T-cell (primary cell): ENCODE measurements around the gene PQBP1. TPM values are rescaled to one million over a fixed set of nuclear protein-coding genes. Genes with fewer than 3 reads are reported as not detected.

Experiments used
- ATAC-seq, 4 experiments: fragments of 200-7000 bp in 3 of 4; fragments of 150-1000 bp in 1 of 4; cut with Tn5 transposase; replicated peaks in 1 of 4; 1 replicate in 3 of 4; 2 replicates in 1 of 4; pipeline ENCODE4 v1.10.0; 2021; ENCODE audit warnings: moderate library complexity in 3 of 4, mild to moderate bottlenecking in 2 of 4, moderate number of reproducible peaks in 1 of 4
- CTCF ChIA-PET, 2 donors: fragments of 300-600 bp; sonication (Branson Sonifier 250); formaldehyde crosslinking; loops; one replicate each; lab custom pipeline; 2022; ENCODE audit warnings: antibody characterized with exemption in 2 of 2; lab: Charles Lee
- POLR2A ChIA-PET, 2 donors: fragments of 300-600 bp; sonication (Branson Sonifier 250); formaldehyde crosslinking; loops; one replicate each; lab custom pipeline; 2022; ENCODE audit warnings: antibody characterized with exemption in 2 of 2; lab: Charles Lee
- DNase-seq, 35 experiments: peaks; one replicate each; pipeline versions ENCODE4 v3.0.0 to v3.0.0-alpha.2; 2013 to 2023
- H3K27ac ChIP-seq: one replicate; pipeline ENCODE4 v1.5.1; 2013; ENCODE audit warnings: low read length
- H3K27me3 ChIP-seq, 2 experiments: replicated peaks in 1 of 2; 1 replicate in 1 of 2; 2 replicates in 1 of 2; pipeline versions ENCODE4 v1.6.1 to v1.7.0; 2013; ENCODE audit warnings: low read length in 1 of 2, mixed read lengths in 1 of 2; ENCODE audit not compliant: control insufficient read depth in 2 of 2, insufficient read depth in 2 of 2; ENCODE audit errors: extremely low read depth in 1 of 2
- H3K36me3 ChIP-seq, 2 donors: 1 replicate in 1 of 2; 2 replicates in 1 of 2; pipeline versions ENCODE4 v1.6.1 to v1.7.0; 2013; ENCODE audit warnings: low read length in 1 of 2; ENCODE audit not compliant: control insufficient read depth in 2 of 2, insufficient read depth in 1 of 2; ENCODE audit errors: extremely low read depth in 1 of 2
- H3K4me1 ChIP-seq, 2 experiments: 1 replicate in 1 of 2; 2 replicates in 1 of 2; pipeline versions ENCODE4 v1.6.1 to v1.7.0; 2013; ENCODE audit warnings: low read length in 2 of 2, mixed read lengths in 1 of 2; ENCODE audit not compliant: insufficient read depth in 2 of 2, control insufficient read depth in 1 of 2; ENCODE audit errors: extremely low read depth in 1 of 2
- H3K4me3 ChIP-seq, 2 donors: 1 replicate in 1 of 2; 2 replicates in 1 of 2; pipeline versions ENCODE4 v1.5.1 to v1.7.0; 2013; ENCODE audit warnings: mild to moderate bottlenecking in 2 of 2, low read length in 1 of 2, moderate library complexity in 1 of 2; ENCODE audit not compliant: control insufficient read depth in 1 of 2; ENCODE audit errors: extremely low read depth in 1 of 2
- H3K9me3 ChIP-seq: 2 replicates; pipeline ENCODE4 v1.7.0; 2013
- H3K27ac Mint-ChIP-seq, 2 donors: one replicate each; pipeline ENCODE4 v1.8.0; 2020 to 2021; ENCODE audit warnings: mild to moderate bottlenecking in 2 of 2, mixed read lengths in 2 of 2
- H3K27me3 Mint-ChIP-seq, 2 donors: one replicate each; pipeline ENCODE4 v1.8.0; 2021 to 2022; ENCODE audit warnings: mixed read lengths in 2 of 2
- H3K36me3 Mint-ChIP-seq: one replicate; pipeline ENCODE4 v1.8.0; 2021; ENCODE audit warnings: mixed read lengths
- H3K4me1 Mint-ChIP-seq, 3 donors: one replicate each; pipeline ENCODE4 v1.8.0; 2020 to 2022; ENCODE audit warnings: mixed read lengths in 3 of 3, mild to moderate bottlenecking in 1 of 3
- H3K4me3 Mint-ChIP-seq, 3 donors: one replicate each; pipeline ENCODE4 v1.8.0; 2020 to 2022; ENCODE audit warnings: mild to moderate bottlenecking in 3 of 3, mixed read lengths in 3 of 3, moderate library complexity in 3 of 3
- H3K9me3 Mint-ChIP-seq, 3 donors: one replicate each; pipeline ENCODE4 v1.8.0; 2020 to 2022; ENCODE audit warnings: mixed read lengths in 3 of 3
- WGBS: methylation state at CpG from one replicate; pipeline ENCODE4 v1.1.5; 2013; ENCODE audit warnings: missing lambda C conversion rate; ENCODE audit not compliant: insufficient coverage; 5-methylcytosine and 5-hydroxymethylcytosine counted together
- total RNA-seq, 35 experiments: library from RNA in 6 of 35; stranded (reverse) in 6 of 35; fragments of 120-200 nt in 1 of 35; gene quantifications; one replicate each; pipeline versions ENCODE4 v1.2.1 to v1.2.4 and lab custom pipeline; 2013 to 2026

Gene PQBP1
- total RNA-seq, 5 donors from 2014 or later (not counting 1 experiment from before 2014, with no cell fraction given) = 62.5 to 79.5 (median 73.9) TPM

DNA sequence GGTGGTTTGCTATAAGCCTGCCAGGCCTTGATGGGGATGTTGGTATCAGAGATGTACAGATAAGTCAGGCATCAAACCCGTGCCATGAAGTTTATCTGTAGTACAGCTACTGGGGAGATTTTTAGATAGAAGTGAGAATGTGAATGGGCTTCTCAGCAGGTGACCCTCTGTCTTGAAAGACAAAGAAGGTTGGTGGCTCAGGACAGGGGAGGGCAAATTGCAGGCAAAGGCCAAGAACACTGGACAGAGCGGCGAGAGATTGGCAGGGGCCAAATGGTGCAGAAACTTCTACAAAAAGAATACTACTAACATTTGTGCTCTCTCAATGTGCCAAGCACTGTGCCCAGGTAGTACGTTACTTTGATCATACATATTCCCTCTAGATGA lies 23.0 kb downstream of the PQBP1 start:
- Histone ChIP-seq H3K4me1 (peaks cover 20 to 66% of the 10 kb centered on the region in 2 experiments), H3K27ac (peak overlapping the region; percentile 92), H3K27me3 (no peaks in the 10 kb centered on the region), H3K36me3 (peaks cover 0 to 32% of the 10 kb centered on the region in 2 donors), H3K9me3 (no peaks in the 10 kb centered on the region), H3K4me3 (peak overlapping the region; percentile 26 to 98)
- no peak for ATAC-seq
- POLR2A ChIA-PET = interaction anchor here in 1 of 2 donors (0.8 kb wide), 1 partner anchor 16 kb away, joined by 5 read pairs; no protein-coding TSS in a partner anchor
- WGBS = 17% methylated on average over 1 of the region's 4 CpGs
- H3K9me3 Mint-ChIP-seq = no peaks in the 10 kb centered on the region
- peaks cover 56 to 69% (median 58%) of the 10 kb centered on the region in 3 donors for H3K4me1 Mint-ChIP-seq
- peak overlapping the region; percentile 86 to 97 (median 96) for H3K4me3 Mint-ChIP-seq
- CTCF ChIA-PET = interaction anchor here (0.7 to 0.8 kb wide), 4 partner anchors 16 to 43 kb away, joined by 3 to 5 read pairs (median 4); no protein-coding TSS in a partner anchor
- no peaks in the 10 kb centered on the region for H3K27me3 Mint-ChIP-seq
- H3K36me3 Mint-ChIP-seq = peaks cover 34% of the 10 kb centered on the region
- H3K27ac Mint-ChIP-seq = peak overlapping the region; percentile 74 to 98
- DNase-seq = no peak

DNA sequence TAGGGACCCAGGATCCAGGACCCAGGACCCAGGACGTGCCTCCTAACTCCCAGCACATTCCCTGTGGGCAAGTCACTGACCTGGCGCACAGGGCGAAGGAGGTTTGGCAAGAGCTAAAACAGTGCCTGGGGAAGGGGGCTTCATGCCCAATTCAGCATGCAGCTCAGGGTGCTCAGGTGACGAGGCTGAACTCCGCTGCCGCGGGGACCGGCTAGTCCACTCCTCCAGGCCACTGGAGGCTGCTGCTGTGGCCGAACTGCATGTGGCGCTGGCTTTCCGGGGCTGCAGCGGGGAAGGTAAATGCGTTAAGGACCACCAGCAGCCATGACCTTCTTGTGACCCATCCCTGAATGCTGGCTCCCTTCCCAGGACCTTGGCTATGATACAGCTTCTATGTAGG lies 26.0 kb downstream of the PQBP1 start:
- ChIA-PET POLR2A (no interaction called here), CTCF (no interaction called here)

GRCh38 chrX:48924270-48924669 lies 26.5 kb downstream of the PQBP1 start:
- H3K27me3 ChIP-seq = no peaks in the 10 kb centered on the region
- peaks cover 66 to 73% (median 67%) of the 10 kb centered on the region in 3 donors for H3K4me1 Mint-ChIP-seq
- no peaks in the 10 kb centered on the region for H3K27me3 Mint-ChIP-seq
- peak overlapping the region; percentile 29 for H3K27ac ChIP-seq
- CTCF ChIA-PET = no interaction called here
- H3K9me3 Mint-ChIP-seq = no peaks in the 10 kb centered on the region
- ATAC-seq = no peak
- peaks cover 0 to 31% of the 10 kb centered on the region in 2 donors for H3K36me3 ChIP-seq
- 20% methylated on average over 2 of the region's 5 CpGs for WGBS
- H3K4me1 ChIP-seq = peaks cover 17 to 59% of the 10 kb centered on the region in 2 experiments
- POLR2A ChIA-PET = no interaction called here
- no peak for DNase-seq
- no peaks in the 10 kb centered on the region for H3K9me3 ChIP-seq
- peaks cover 19% of the 10 kb centered on the region for H3K36me3 Mint-ChIP-seq
- peak overlapping the region; percentile 90 to 94 for H3K27ac Mint-ChIP-seq
- H3K4me3 ChIP-seq = no peak overlapping the region
- H3K4me3 Mint-ChIP-seq = peak overlapping the region in 1 of 3 donors; percentile 33

More for the DNA sequence above, 26.0 kb downstream of the PQBP1 start:
- Mint-ChIP-seq H3K27me3 (no peaks in the 10 kb centered on the region), H3K9me3 (no peaks in the 10 kb centered on the region), H3K27ac (peak overlapping the region; percentile 90 to 94), H3K4me3 (peak overlapping the region in 1 of 3 donors; percentile 33), H3K36me3 (peaks cover 19% of the 10 kb centered on the region), H3K4me1 (peaks cover 66 to 75% (median 67%) of the 10 kb centered on the region in 3 donors)
- DNase-seq (no peak), ATAC-seq (no peak)
- Histone ChIP-seq H3K4me3 (no peak overlapping the region), H3K27ac (peak overlapping the region; percentile 29), H3K36me3 (peaks cover 0 to 31% of the 10 kb centered on the region in 2 donors), H3K4me1 (peaks cover 17 to 59% of the 10 kb centered on the region in 2 experiments), H3K27me3 (no peaks in the 10 kb centered on the region), H3K9me3 (no peaks in the 10 kb centered on the region)
- WGBS = 96% methylated on average over 4 of the region's 13 CpGs

DNA sequence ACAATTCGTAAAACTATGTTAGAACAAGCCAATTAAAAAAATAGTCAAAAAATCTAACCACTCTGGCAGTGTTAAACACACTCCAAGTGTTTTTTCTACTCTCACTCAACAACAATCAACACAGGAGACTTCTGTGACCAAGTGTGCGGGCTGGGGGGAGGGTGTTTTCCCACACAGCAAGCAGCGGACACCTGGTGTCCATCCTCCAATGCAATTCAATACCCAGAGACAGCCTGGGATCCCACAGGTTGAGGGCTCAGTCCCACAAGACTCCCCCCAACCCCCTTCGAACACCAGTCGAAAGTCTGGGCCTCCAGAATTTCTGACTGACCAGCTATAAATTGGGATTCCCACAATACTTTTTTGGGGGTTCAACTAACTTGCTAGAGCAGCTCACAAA lies 29.4 kb downstream of the PQBP1 start:
- Histone ChIP-seq H3K27me3 (no peaks in the 10 kb centered on the region), H3K4me3 (no peak overlapping the region), H3K9me3 (no peaks in the 10 kb centered on the region), H3K36me3 (peaks cover 0 to 35% of the 10 kb centered on the region in 2 donors), H3K4me1 (peaks cover under 1 to 37% of the 10 kb centered on the region in 2 experiments), H3K27ac (no peak overlapping the region)
- Mint-ChIP-seq H3K36me3 (peaks cover 24% of the 10 kb centered on the region), H3K27ac (peak overlapping the region in 1 of 2 donors; percentile 19), H3K27me3 (no peaks in the 10 kb centered on the region), H3K9me3 (no peaks in the 10 kb centered on the region), H3K4me1 (peaks cover 44 to 45% (median 44%) of the 10 kb centered on the region in 3 donors), H3K4me3 (no peak overlapping the region)
- POLR2A ChIA-PET = interaction anchor here in 1 of 2 donors (1.4 kb wide), 1 partner anchor 10 kb away, joined by 3 read pairs; no protein-coding TSS in a partner anchor
- DNase-seq (no peak), ATAC-seq (no peak)
- no CpG with 5 or more reads among the region's 5 CpGs for WGBS
- CTCF ChIA-PET = no interaction called here

- Histone ChIP-seq H3K27ac (no peak overlapping the region), H3K27me3 (no peaks in the 10 kb centered on the region), H3K36me3 (peaks cover 0 to 32% of the 10 kb centered on the region in 2 donors), H3K4me3 (no peak overlapping the region), H3K9me3 (no peaks in the 10 kb centered on the region), H3K4me1 (peaks cover 0 to 30% of the 10 kb centered on the region in 2 experiments)
- Mint-ChIP-seq H3K27me3 (no peaks in the 10 kb centered on the region), H3K27ac (peak overlapping the region in 1 of 2 donors; percentile 55), H3K36me3 (peaks cover 23% of the 10 kb centered on the region), H3K9me3 (no peaks in the 10 kb centered on the region), H3K4me3 (no peak overlapping the region), H3K4me1 (peaks cover 37 to 41% (median 39%) of the 10 kb centered on the region in 3 donors)
- ChIA-PET CTCF (no interaction called here), POLR2A (interaction anchor here in 1 of 2 donors (0.6 to 1.4 kb wide), 3 partner anchors 9 to 354 kb away, joined by 3 to 5 read pairs (median 3); no protein-coding TSS in a partner anchor)
- WGBS = no CpG with 5 or more reads among the region's 2 CpGs
- no peak for DNase-seq
- no peak for ATAC-seq
Measured at GRCh38 chrX:48927736-48928382, 30.1 kb downstream of the PQBP1 start.

GRCh38 chrX:48933757-48934156 lies 36.0 kb downstream of the PQBP1 start:
- Mint-ChIP-seq H3K4me3 (peak overlapping the region in 2 of 3 donors; percentile 21 to 61), H3K36me3 (peaks cover 27% of the 10 kb centered on the region), H3K27me3 (no peaks in the 10 kb centered on the region), H3K27ac (peak overlapping the region; percentile 92 to 99), H3K4me1 (peaks cover 54 to 59% (median 57%) of the 10 kb centered on the region in 3 donors), H3K9me3 (no peaks in the 10 kb centered on the region)
- ATAC-seq (no peak), DNase-seq (no peak)
- H3K27me3 ChIP-seq = no peaks in the 10 kb centered on the region
- H3K4me1 ChIP-seq = peaks cover 24 to 49% of the 10 kb centered on the region in 2 experiments
- no peaks in the 10 kb centered on the region for H3K9me3 ChIP-seq
- H3K4me3 ChIP-seq = no peak overlapping the region
- ChIA-PET POLR2A (no interaction called here), CTCF (no interaction called here)
- no CpG with 5 or more reads among the region's 2 CpGs for WGBS
- H3K27ac ChIP-seq = peak overlapping the region; percentile 71
- peaks cover 0 to 14% of the 10 kb centered on the region in 2 donors for H3K36me3 ChIP-seq
